SK-N-SH treated with all-trans-retinoic acid at 6 μM for 48 hours (cell line): ENCODE measurements around the gene LRRC42.
A peak's percentile ranks its signal among the peaks of the same experiment; 100 is the strongest.

ENCODE experiments used
- ATAC-seq: fragments of 200-7000 bp; cut with Tn5 transposase; 3 replicates; pipeline ENCODE4 v1.9.1; 2020; ENCODE audit warnings: mild to moderate bottlenecking, moderate library complexity
- ARNTL ChIP-seq: fragments of 450-650 bp; formaldehyde crosslinking; IDR thresholded peaks from 2 replicates; pipeline ENCODE4 v1.5.0; 2020; ENCODE audit warnings: low read depth, mild to moderate bottlenecking, moderate library complexity, borderline replicate concordance
- BACH2 ChIP-seq: fragments of 250-450 bp; sonication (Bioruptor Pico); IDR thresholded peaks from 2 replicates; pipeline ENCODE4 v1.9.0; 2021; ENCODE audit warnings: mild to moderate bottlenecking, borderline replicate concordance
- CSDC2 ChIP-seq: fragments of 250-450 bp; sonication (Bioruptor Pico); IDR thresholded peaks from 2 replicates; pipeline ENCODE4 v1.5.0; 2020; ENCODE audit warnings: mild to moderate bottlenecking, moderate library complexity
- ESRRG ChIP-seq: fragments of 250-450 bp; sonication (Bioruptor Pico); IDR thresholded peaks from 2 replicates; pipeline ENCODE4 v1.6.1; 2021; ENCODE audit warnings: mild to moderate bottlenecking
- ISL1 ChIP-seq: fragments of 250-450 bp; sonication (Bioruptor Pico); IDR thresholded peaks from 2 replicates; pipeline ENCODE4 v2.1.2; 2022; ENCODE audit warnings: mild to moderate bottlenecking, moderate library complexity
- PATZ1 ChIP-seq: fragments of 250-450 bp; sonication (Bioruptor Pico); IDR thresholded peaks from 2 replicates; pipeline ENCODE4 v1.8.0; 2020; ENCODE audit warnings: mild to moderate bottlenecking, moderate library complexity, borderline replicate concordance
- POU6F1 ChIP-seq: fragments of 250-450 bp; sonication (Bioruptor Pico); IDR thresholded peaks from 2 replicates; pipeline ENCODE4 v1.8.0; 2021; ENCODE audit warnings: low read depth, mild to moderate bottlenecking, moderate library complexity, borderline replicate concordance
- PPARA ChIP-seq: fragments of 250-450 bp; sonication (Bioruptor Pico); IDR thresholded peaks from 2 replicates; pipeline ENCODE4 v1.5.0; 2020; ENCODE audit warnings: mild to moderate bottlenecking, borderline replicate concordance
- RARB ChIP-seq: fragments of 250-450 bp; sonication (Bioruptor Pico); IDR thresholded peaks from 2 replicates; pipeline ENCODE4 v1.8.0; 2021; ENCODE audit warnings: mild to moderate bottlenecking, moderate library complexity
- SNAI2 ChIP-seq: fragments of 250-450 bp; sonication (Bioruptor Pico); IDR thresholded peaks from 2 replicates; pipeline ENCODE4 v1.5.0; 2020; ENCODE audit warnings: mild to moderate bottlenecking, moderate library complexity
- TCF4 ChIP-seq: fragments of 250-450 bp; sonication (Bioruptor Pico); IDR thresholded peaks from 2 replicates; pipeline ENCODE4 v1.8.0; 2021; ENCODE audit warnings: mild to moderate bottlenecking, moderate library complexity, borderline replicate concordance
- TOX ChIP-seq: fragments of 250-450 bp; sonication (Bioruptor Pico); IDR thresholded peaks from 2 replicates; pipeline ENCODE4 v1.8.0; 2021; ENCODE audit warnings: mild to moderate bottlenecking, moderate library complexity, borderline replicate concordance
- ZFP3 ChIP-seq: fragments of 250-450 bp; sonication (Bioruptor Pico); IDR thresholded peaks from 2 replicates; pipeline ENCODE4 v1.5.0; 2020; ENCODE audit warnings: mild to moderate bottlenecking, moderate library complexity
- ZFP30 ChIP-seq: fragments of 450-650 bp; formaldehyde crosslinking; IDR thresholded peaks from 2 replicates; pipeline ENCODE4 v1.5.0; 2022; ENCODE audit warnings: mild to moderate bottlenecking, moderate library complexity
- ZNF565 ChIP-seq: fragments of 450-650 bp; formaldehyde crosslinking; conservative IDR thresholded peaks from 2 replicates; pipeline ENCODE4 v1.5.0; 2020; ENCODE audit warnings: low read depth, mild to moderate bottlenecking, moderate library complexity
- ZNF70 ChIP-seq: fragments of 450-650 bp; formaldehyde crosslinking; IDR thresholded peaks from 2 replicates; pipeline ENCODE4 v1.5.0; 2020; ENCODE audit warnings: mild to moderate bottlenecking, moderate library complexity
- TF ChIP-seq, protein P1 (sequence below): fragments of 250-450 bp; sonication (Bioruptor Pico); IDR thresholded peaks from 2 replicates; pipeline ENCODE4 v1.5.0; 2020; ENCODE audit warnings: mild to moderate bottlenecking, moderate library complexity
- TF ChIP-seq, protein P2 (sequence below): fragments of 250-450 bp; sonication (Bioruptor Pico); IDR thresholded peaks from 2 replicates; pipeline ENCODE4 v1.5.1; 2021; ENCODE audit warnings: mild to moderate bottlenecking, moderate library complexity
- TF ChIP-seq, protein P3 (sequence below): fragments of 250-450 bp; sonication (Bioruptor Pico); IDR thresholded peaks from 2 replicates; pipeline ENCODE4 v1.5.1; 2020; ENCODE audit warnings: low read depth, mild to moderate bottlenecking, moderate library complexity

LRRC42 gene

GRCh38 chr1:53956308-53957168, 10.4 kb downstream of the LRRC42 start (continued):
- TF ChIP-seq, protein P1, sequence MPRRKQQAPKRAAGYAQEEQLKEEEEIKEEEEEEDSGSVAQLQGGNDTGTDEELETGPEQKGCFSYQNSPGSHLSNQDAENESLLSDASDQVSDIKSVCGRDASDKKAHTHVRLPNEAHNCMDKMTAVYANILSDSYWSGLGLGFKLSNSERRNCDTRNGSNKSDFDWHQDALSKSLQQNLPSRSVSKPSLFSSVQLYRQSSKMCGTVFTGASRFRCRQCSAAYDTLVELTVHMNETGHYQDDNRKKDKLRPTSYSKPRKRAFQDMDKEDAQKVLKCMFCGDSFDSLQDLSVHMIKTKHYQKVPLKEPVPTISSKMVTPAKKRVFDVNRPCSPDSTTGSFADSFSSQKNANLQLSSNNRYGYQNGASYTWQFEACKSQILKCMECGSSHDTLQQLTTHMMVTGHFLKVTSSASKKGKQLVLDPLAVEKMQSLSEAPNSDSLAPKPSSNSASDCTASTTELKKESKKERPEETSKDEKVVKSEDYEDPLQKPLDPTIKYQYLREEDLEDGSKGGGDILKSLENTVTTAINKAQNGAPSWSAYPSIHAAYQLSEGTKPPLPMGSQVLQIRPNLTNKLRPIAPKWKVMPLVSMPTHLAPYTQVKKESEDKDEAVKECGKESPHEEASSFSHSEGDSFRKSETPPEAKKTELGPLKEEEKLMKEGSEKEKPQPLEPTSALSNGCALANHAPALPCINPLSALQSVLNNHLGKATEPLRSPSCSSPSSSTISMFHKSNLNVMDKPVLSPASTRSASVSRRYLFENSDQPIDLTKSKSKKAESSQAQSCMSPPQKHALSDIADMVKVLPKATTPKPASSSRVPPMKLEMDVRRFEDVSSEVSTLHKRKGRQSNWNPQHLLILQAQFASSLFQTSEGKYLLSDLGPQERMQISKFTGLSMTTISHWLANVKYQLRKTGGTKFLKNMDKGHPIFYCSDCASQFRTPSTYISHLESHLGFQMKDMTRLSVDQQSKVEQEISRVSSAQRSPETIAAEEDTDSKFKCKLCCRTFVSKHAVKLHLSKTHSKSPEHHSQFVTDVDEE: no peak
- TF ChIP-seq RARB (no peak), ZNF565 (CRISPR knock-in tag) (no peak), ESRRG (CRISPR knock-in tag) (no peak), POU6F1 (no peak), BACH2 (CRISPR knock-in tag) (no peak), TOX (CRISPR knock-in tag) (no peak), PPARA (no peak), ZFP30 (CRISPR knock-in tag) (no peak)

GRCh38 chr1:53957194-53957818, 11.2 kb downstream of the LRRC42 start:
- TF ChIP-seq ZFP3 (CRISPR knock-in tag) (no peak), SNAI2 (no peak), POU6F1 (no peak), TCF4 (CRISPR knock-in tag) (no peak), ZNF70 (CRISPR knock-in tag) (no peak), PPARA (no peak), ARNTL (CRISPR knock-in tag) (no peak), TOX (CRISPR knock-in tag) (no peak), BACH2 (CRISPR knock-in tag) (no peak), CSDC2 (CRISPR knock-in tag) (no peak)
- TF ChIP-seq, protein P1: no peak
- TF ChIP-seq, protein P2, sequence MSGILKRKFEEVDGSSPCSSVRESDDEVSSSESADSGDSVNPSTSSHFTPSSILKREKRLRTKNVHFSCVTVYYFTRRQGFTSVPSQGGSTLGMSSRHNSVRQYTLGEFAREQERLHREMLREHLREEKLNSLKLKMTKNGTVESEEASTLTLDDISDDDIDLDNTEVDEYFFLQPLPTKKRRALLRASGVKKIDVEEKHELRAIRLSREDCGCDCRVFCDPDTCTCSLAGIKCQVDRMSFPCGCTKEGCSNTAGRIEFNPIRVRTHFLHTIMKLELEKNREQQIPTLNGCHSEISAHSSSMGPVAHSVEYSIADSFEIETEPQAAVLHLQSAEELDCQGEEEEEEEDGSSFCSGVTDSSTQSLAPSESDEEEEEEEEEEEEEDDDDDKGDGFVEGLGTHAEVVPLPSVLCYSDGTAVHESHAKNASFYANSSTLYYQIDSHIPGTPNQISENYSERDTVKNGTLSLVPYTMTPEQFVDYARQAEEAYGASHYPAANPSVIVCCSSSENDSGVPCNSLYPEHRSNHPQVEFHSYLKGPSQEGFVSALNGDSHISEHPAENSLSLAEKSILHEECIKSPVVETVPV: no peak
- peak; percentile 87 for ATAC-seq

GRCh38 chr1:53959664-53960250, 13.6 kb downstream of the LRRC42 start:
- ATAC-seq: peak; percentile 62; the same call in 2 of the 3 replicates
- TF ChIP-seq ISL1 (CRISPR knock-in tag) (no peak), PPARA (no peak), RARB (no peak), TOX (CRISPR knock-in tag) (no peak), SNAI2 (no peak), ZNF565 (CRISPR knock-in tag) (no peak), ZFP3 (CRISPR knock-in tag) (no peak), PATZ1 (no peak), ARNTL (CRISPR knock-in tag) (no peak), TCF4 (CRISPR knock-in tag) (no peak)
- TF ChIP-seq, protein P3, sequence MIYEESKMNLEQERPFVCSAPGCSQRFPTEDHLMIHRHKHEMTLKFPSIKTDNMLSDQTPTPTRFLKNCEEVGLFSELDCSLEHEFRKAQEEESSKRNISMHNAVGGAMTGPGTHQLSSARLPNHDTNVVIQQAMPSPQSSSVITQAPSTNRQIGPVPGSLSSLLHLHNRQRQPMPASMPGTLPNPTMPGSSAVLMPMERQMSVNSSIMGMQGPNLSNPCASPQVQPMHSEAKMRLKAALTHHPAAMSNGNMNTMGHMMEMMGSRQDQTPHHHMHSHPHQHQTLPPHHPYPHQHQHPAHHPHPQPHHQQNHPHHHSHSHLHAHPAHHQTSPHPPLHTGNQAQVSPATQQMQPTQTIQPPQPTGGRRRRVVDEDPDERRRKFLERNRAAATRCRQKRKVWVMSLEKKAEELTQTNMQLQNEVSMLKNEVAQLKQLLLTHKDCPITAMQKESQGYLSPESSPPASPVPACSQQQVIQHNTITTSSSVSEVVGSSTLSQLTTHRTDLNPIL (CRISPR knock-in tag): no peak
